Femur (tissue), 1 donor: ENCODE results near the gene RPA1.
"Not testable (repeated sequence)": the region's sequence is repeated elsewhere in the genome, so short reads cannot be mapped to it uniquely, and the experiment has no call there.

Experiments used
- DNase-seq: peaks from one replicate; pipeline ENCODE4 v3.0.0-alpha.2; 2017

The RPA1 gene

GRCh38 chr17:1880851-1881630 lies 51.2 kb downstream of the RPA1 start:
- no peak for DNase-seq

GRCh38 chr17:1882836-1883235 lies 53.0 kb downstream of the RPA1 start:
- no peak for DNase-seq

- DNase-seq, result no peak
These were observed 53.7 kb downstream of the RPA1 start for GRCh38 chr17:1883536-1883935.

- no peak for DNase-seq
These were observed 58.9 kb downstream of the RPA1 start for GRCh38 chr17:1888741-1889140.

- no peak for DNase-seq
These were observed 61.1 kb downstream of the RPA1 start for GRCh38 chr17:1890758-1891450.

GRCh38 chr17:1894753-1895339 lies 65.0 kb downstream of the RPA1 start:
- no peak for DNase-seq

- not testable (repeated sequence) for DNase-seq
These were observed 65.7 kb downstream of the RPA1 start for GRCh38 chr17:1895479-1895878.

- DNase-seq, result no peak
These were observed 66.7 kb downstream of the RPA1 start for GRCh38 chr17:1896243-1897104.

- DNase-seq, result no peak
These were observed 67.4 kb downstream of the RPA1 start for GRCh38 chr17:1897105-1897656.

- no peak for DNase-seq
These were observed 68.5 kb downstream of the RPA1 start for GRCh38 chr17:1898332-1898731.

- no peak for DNase-seq
These were observed 69.1 kb downstream of the RPA1 start for GRCh38 chr17:1898872-1899271.

GRCh38 chr17:1899403-1900000 lies 69.7 kb downstream of the RPA1 start:
- DNase-seq, result no peak

GRCh38 chr17:1904273-1905182 lies 74.7 kb downstream of the RPA1 start:
- no peak for DNase-seq

GRCh38 chr17:1905190-1905913 lies 75.5 kb downstream of the RPA1 start:
- DNase-seq, result peak; percentile 30

- no peak for DNase-seq
These were observed 76.9 kb downstream of the RPA1 start for GRCh38 chr17:1906662-1907101.

- no peak for DNase-seq
These were observed 77.4 kb downstream of the RPA1 start for GRCh38 chr17:1907216-1907631.

- DNase-seq, result peak; percentile 60
These were observed 78.3 kb downstream of the RPA1 start for GRCh38 chr17:1907909-1908698.

- peak; percentile 85 for DNase-seq
These were observed 79.0 kb downstream of the RPA1 start for GRCh38 chr17:1908699-1909309.

- no peak for DNase-seq
These were observed 80.2 kb downstream of the RPA1 start for GRCh38 chr17:1909985-1910384.
